ENCODE measurements around the gene SYT8.

GRCh38 chr11:1825785-1826451 lies 8.9 kb upstream of the SYT8 start:
- TF ChIP-seq EZH2 (optimal IDR thresholded peaks at IDR 0.05; ENCODE audit: low read depth, low read length), result no peak
- TF ChIP-seq CTCF (IDR thresholded peaks at IDR 0.05; ENCODE audit: low read length), result no peak
- no peak for TF ChIP-seq EZH2phosphoT487 (IDR thresholded peaks at IDR 0.05; ENCODE audit: low read length)

Data from MM.1S (cell line).